HG03175 (cell line): ENCODE data around the gene EREG.
"Not testable (repeated sequence)": the region's sequence is repeated elsewhere in the genome, so short reads cannot be mapped to it uniquely, and the experiment has no call there.

ENCODE experiments used
- ATAC-seq: cut with Tn5 transposase; IDR thresholded peaks from one replicate; pipeline ENCODE4 v1.9.1; 2021; ENCODE audit warnings: mild to moderate bottlenecking, moderate library complexity; ENCODE audit not compliant: unreplicated experiment

Gene EREG

GRCh38 chr4:74340421-74340820, 24.5 kb upstream of the EREG start:
- ATAC-seq, result not testable (repeated sequence)

GRCh38 chr4:74344031-74344430, 20.9 kb upstream of the EREG start:
- no peak for ATAC-seq

DNA sequence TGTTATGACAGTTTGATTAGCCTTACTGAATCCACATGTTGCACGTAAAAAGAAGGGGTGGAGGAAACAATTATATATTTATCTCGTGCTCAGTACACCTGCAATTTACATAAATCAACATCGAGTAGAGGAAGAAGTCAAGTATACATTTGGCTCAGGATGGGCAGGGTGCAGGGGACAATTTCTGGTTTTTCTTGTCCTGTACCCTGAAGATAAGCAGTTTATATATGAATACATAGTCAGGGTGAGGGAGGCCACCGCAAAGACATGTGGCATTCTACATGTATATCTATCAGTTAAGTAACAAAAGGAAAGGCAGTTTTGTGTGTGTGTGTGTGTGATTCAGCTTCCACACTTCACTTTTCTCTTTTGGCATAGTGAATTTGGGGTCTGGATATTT, 11.1 kb upstream of the EREG start:
- no peak for ATAC-seq

GRCh38 chr4:74357965-74358364, 7.0 kb upstream of the EREG start:
- no peak for ATAC-seq

DNA sequence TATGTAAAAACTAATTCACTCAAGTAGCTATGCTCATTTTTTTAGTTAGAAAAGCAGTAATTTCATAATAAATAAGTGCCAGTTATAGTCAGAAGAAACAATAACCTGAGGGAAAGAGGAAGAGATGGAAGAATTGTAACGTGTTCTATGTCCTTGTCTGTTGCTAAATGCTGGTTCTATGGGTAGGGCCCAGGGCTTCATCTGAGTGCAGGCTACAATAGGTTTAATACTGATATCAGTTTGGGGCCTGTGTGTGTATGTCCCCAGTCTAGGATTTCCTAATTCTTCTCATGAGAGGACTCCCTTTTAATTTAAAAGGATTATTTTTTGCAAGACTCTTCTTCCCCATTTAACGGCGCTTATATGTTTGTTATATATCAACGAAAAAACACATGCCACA, 3.3 kb upstream of the EREG start:
- ATAC-seq, result no peak

- no peak for ATAC-seq
These were observed 2.6 kb upstream of the EREG start for GRCh38 chr4:74362347-74362746.

- ATAC-seq, result no peak
These were observed 691 bp upstream of the EREG start for GRCh38 chr4:74364256-74364651.

DNA sequence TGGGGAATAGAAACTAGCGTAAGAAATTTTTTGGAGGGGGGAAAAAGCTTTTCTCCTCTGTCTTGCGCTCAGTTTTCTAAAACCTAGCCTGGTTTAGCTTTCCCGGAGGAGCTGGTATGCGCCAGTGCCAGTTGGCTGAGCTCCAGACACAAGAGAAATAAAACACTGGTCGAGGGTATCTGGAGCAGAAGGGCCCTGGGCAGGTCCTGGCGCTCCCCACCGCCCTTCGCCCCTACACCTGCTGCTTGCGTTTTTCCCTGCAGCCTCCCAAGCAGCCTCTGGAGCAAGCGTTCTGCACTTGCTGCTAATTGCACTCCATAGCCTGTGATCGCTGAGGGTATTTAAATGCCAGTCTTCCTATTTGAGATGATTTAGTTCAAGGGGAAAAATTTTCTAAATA, 816 bp downstream of the EREG start:
- no peak for ATAC-seq

- ATAC-seq, result peak; percentile 66
These were observed 1.5 kb downstream of the EREG start for GRCh38 chr4:74366367-74366911.

DNA sequence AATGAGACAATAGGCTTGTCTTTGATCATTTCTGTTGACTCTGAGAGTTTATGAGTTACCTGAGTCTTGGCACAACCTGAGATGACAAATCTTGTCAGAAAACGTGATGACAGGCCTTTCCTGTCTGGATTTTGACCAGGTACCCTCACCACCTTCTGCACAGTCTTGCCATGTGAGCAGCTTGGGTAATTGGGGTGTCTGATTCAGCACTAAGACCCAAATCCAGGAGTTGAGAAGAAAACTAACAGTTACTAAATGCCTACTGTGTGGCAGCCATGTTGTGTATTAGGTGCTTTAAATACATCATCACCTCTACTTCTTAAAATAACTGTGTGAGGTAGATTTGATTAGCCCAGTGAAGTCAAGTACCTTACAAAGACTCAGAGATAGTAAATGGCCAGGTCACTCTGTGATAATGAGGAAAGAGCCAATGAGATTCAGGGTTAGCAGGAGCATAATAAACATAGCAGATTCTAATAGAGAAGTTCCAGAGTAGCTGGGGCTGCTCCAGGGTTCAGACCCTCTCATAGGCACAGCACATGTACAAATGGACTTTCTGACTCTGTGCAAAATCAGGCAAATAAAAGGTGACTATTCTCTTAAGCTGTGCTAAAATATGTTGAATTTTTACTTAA, 2.8 kb downstream of the EREG start:
- no peak for ATAC-seq

GRCh38 chr4:74368596-74368995, 3.7 kb downstream of the EREG start:
- no peak for ATAC-seq

GRCh38 chr4:74369855-74370254, 4.9 kb downstream of the EREG start:
- ATAC-seq, result no peak

DNA sequence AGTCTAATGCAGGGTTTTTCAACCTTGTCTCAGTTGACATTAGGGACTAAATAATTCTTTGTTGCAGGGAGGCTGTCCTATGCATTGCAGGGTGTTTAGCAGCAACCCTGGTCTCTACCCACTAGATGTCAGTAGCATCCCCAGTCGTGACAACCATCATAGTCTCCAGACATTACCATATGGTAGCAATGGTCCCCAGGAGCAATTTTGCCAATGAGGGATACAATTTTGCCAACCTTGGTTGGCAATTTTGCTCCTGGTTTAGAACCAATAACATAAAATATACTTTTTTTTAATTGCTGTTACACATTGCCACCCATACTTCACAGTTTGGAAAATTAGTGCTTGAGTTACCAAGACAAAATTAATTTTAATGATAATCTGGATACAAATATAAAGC, 6.0 kb downstream of the EREG start:
- peak; percentile 68 for ATAC-seq

DNA sequence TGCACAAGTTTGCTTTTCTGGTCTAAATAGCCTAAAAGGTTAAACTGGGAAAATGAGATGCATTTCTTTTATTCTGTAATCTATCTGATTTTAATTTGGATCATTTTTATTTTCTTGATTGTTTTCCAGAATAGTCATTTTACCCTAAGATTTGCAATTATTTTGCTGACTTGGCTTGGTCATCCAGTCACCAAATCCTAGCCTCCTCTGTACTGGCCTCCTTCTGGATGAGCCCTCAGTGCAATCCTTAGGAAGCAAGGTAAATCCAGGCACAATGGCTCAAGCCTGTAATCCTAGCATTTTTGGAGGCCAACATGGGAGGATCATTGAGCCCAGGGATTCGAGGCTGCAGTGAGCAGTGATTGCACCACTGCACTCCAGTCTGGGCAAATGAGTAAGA, 9.2 kb downstream of the EREG start:
- ATAC-seq, result no peak

GRCh38 chr4:74374561-74375327, 9.8 kb downstream of the EREG start:
- ATAC-seq, result no peak

DNA sequence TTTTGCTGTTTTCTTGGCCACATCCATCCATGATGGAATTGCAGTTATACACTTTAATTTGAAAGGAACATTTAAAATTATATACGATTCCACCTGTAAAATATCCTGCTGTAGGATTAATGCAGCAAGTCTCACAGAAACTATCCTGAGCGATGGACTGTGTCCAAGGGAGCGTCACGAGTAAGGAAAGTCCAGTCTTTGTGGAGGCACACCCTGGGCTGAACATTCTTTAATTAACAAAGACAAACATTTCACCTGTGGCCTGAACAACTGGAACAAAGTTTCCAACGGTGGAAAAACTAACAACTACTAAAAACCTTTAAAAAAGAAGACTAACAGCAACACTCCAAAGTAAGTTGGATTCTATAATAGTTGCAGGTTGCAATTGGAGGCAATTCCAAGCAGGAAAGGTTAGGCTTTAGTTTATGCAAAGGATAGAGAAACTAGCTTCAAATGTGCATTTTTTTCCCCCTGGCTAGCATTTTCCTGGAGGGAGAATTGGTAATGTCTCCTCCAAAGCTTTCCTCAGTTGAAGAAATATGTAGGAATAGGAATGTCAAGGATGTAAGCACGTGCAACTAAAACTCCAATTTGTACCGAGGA, 11.0 kb downstream of the EREG start:
- ATAC-seq, result no peak

DNA sequence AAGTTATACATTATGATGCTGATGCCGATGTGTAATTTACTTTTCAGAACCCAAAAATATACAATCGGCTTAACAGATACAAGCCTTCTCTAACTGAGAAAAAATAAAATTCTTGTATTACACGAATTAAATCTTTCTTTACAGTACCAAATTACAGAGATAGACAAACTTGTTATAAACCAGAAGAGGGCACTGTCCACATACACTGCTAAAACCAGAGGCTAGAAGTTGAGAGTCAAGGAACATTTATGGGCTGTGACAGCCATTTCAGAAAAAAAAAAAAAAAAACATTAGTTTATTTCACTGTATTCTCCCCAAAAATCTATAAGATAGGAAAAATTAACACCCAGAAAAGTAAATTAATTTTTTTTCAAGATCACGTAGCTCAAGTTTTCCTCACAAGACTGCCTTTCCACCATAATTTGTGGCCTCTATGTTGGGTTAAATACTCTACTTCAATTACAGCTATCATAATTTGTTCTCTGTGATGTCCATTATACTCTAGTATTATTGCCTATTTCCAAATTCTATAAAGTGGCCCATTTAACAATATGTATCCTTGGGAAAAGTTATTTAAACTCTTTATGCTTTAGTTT, 12.0 kb downstream of the EREG start:
- ATAC-seq, result peak; percentile 77

DNA sequence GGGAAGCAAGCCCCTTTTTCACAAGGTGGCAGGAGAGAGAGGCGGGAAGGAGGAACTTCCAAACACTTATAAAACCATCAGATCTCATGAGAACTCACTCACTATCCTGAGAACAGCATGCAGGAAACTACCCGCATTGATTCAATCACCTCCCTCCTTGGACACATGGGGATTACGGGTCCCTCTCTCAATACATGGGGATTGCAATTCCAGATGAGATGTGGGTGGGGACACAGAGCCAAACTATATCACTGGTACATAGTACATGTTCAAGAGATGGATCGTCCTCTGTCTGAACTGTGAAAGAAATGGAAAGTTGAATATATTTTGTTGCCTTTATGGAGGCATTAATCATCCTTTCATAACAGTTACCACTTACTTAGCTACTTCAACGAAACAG, 12.8 kb downstream of the EREG start:
- ATAC-seq, result no peak

- ATAC-seq, result no peak
These were observed 13.6 kb downstream of the EREG start for GRCh38 chr4:74378573-74378972.

GRCh38 chr4:74379912-74380311, 15.0 kb downstream of the EREG start:
- ATAC-seq, result no peak

GRCh38 chr4:74385386-74385785, 20.4 kb downstream of the EREG start:
- no peak for ATAC-seq

DNA sequence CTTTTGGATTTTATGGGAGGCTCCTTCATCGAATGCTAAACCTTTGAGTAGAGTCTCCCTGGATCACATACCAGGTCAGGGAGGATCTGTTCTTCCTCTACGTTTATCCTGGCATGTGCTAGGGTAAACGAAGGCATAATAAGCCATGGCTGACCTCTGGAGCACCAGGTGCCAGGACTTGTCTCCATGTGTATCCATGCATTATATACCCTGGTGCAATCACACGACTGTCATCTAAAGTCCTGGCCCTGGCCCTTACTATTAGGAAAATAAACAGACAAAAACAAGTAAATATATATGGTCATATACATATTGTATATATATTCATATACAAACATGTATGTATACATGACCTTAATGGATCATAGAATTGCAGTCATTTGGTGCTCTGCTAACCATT, 21.2 kb downstream of the EREG start:
- ATAC-seq, result no peak
